Measurements from ENCODE around the gene NIBAN1.

- TF ChIP-seq EZH2 (IDR thresholded peaks at IDR 0.05; ENCODE audit: insufficient read depth, low read length) = no peak
- TF ChIP-seq CTCF (IDR thresholded peaks at IDR 0.05; ENCODE audit: insufficient read depth, low read depth, low read length) = no peak
Observed at GRCh38 chr1:185017966-185018365, 43.7 kb upstream of the NIBAN1 start.
